NK-92 (cell line): ENCODE measurements around the gene CRADD.
"Not testable (repeated sequence)": the region's sequence is repeated elsewhere in the genome, so short reads cannot be mapped to it uniquely, and the experiment has no call there.

Source experiments
- DNase-seq: peaks from one replicate; lab custom pipeline; 2025; ENCODE audit not compliant: unreplicated experiment; lab: John Stamatoyannopoulos, UW

The CRADD gene

DNA sequence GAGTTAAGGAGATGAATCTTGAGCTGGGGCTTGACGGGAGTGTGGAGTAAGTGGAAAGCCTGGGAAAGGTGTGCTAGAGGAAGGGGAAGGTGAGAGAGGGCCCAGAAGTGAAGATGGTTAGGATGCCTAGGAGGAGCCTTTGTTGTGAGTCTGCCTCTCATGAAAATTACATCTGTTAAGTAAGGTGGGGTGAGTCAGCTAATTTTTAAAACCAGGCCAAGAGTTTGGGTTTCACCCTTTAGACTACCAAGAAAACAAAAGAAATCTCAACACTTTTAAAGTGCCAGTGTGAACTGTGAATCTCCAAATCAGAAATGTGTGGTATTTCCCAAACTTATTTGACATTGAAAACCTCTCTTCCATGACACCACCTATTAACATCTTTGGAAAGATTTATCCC, 185.2 kb downstream of the CRADD start:
- no peak for DNase-seq

DNA sequence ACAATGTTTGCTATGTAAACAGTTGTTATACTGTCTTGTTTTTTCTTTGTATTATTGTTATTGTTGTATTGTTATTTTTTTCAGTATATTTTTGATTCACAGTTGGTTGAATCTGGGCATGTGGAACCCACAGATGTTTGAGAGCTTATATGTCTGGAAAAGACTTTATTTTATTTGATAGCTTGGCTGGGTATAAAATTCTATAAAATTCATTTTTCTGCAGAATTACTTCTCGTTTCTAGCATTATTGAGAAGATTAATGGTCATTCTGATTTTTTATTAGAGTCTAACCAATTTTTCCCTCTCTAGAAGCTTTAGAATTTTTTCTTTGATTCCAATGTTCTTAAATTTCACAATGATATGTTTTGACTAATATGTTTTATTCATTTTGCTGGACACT, 188.6 kb downstream of the CRADD start:
- no peak for DNase-seq

GRCh38 chr12:93868771-93869170, 191.6 kb downstream of the CRADD start:
- no peak for DNase-seq

DNA sequence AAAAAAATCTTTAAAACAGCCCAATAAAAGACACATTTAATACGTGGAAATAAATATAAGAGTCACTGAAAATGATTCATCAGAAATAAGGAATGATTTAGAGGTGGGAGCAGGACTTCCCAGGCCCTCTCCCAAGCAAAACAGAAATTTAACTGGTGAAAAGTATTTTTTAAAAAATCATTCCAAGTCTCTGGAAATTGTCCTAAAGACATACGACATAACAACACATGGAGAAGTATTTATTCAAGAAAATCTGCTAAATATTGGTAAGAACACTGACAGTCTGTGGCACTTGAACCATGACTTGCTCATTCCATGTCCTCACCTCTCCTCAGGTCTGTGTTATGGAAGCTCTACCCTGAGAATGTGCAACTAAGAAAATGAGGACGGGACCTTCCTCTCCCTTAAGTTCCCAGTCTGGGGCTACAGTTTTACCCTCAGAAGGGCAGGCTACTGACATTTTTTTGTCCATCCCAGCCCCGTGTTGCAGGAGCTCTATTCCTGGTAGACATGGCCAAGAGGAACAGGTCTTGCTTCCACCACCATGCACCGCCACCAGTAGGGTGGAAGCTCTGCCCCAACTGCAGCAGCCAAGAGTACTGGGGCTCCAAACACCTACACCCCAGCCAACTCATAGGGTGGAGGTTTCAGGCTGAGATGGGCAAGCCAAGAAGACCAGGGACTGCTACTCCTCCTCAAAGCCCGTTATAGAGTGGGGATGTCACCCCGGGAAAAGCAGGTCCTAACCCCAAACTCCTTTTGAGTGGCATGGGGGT, 193.0 kb downstream of the CRADD start:
- no peak for DNase-seq

DNA sequence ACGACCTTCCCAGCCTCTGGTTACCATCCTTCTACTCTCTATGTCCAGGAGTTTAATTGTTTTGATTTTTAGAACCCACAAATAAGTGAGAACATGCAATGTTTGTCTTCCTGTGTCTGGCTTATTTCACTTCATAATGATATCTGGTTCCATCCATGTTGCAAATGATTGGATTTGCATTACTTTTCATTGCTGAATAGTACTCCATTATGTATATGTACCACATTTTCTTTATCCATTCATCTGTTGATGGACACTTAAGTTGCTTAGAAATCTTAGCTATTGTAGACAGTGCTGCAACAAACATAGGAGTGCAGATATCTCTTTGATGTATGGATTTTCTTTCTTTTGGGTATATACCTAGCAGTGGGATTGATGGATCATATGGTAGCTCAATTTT, 194.4 kb downstream of the CRADD start:
- not testable (repeated sequence) for DNase-seq

GRCh38 chr12:93873561-93873960, 196.4 kb downstream of the CRADD start:
- DNase-seq, result no peak

DNA sequence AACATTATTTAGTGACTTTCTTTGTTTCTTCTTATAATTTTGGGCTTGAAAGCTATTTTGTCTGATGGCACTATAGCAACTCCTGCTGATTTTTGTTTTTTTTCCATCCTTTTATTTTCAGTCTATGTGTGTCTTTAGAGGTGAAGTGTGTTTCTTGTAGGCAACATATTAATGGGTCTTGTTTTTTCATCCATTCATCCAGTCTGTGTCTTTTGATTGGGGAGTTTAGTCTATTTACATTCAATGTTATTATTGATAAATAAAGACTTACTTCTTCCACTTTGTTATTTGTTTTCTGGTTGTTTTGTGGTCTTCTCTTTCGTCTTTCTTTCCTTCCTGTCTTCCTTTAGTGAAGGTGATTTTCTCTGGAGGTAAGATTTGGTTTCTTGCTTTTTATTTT, 198.0 kb downstream of the CRADD start:
- no peak for DNase-seq

- no peak for DNase-seq
Observed at GRCh38 chr12:93876360-93876759, 199.2 kb downstream of the CRADD start.

DNA sequence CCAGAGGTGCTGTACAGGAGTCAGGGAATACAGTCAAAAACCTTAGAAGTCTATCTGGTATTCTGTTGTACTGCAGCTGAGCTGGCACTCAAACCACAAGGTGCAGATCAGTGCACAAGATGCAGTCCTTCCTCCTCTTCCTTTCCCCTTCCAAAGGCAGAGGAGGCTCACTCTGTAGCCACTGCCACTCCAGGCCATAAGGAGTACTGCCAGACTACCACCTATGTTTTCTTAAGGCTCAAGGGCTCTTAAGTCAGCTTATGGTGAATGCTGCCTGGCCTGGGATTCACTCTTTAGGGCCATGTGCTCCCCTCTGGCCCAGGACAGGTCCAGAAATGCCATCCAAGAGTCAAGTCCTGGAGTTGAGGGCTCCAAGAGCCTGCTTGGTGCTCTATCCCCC, 200.3 kb downstream of the CRADD start:
- DNase-seq, result no peak

DNA sequence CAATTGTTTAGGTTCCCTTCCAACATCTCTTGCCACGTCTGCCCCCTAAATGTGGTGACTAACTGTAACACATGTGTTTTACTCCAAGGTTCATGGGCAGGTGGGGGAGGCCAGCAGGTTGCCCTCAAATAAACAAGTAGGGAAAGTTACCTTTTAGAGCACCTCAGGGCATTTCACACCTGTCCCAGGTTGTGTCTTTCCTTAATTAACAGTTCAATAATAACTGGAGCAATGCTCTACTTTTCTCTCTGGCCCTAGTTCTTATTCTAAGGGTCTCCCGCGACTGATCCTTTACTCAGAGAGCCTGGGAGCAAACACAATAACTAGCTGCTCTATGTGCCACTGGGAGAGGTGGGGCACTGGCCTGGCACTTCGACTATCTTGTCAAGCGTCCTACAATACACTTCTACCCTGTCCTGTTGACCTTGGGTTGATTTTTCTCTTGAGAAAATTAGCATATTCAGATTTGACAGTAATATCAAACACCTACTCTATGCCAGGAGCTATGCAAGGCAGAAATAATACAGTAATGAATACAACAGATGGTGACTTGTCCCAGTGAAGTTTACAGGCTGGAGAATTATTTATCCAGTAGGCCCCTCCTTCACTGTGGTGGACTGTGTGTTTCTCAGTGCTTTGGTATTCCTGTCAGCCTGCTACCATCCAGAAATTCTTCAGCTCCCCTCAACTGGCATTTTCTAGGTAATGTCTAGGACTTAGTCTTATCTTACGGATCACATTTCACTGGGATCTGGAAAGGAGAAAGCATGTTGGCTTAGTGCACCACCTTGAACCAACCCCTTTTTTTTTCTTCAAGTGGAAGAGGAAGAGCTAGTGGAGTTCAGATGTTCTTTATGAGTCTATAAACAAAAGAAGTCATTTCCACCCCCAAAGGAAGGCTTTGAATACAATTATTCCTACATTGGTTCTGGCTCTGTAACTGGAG, 202.6 kb downstream of the CRADD start:
- DNase-seq, result no peak

DNA sequence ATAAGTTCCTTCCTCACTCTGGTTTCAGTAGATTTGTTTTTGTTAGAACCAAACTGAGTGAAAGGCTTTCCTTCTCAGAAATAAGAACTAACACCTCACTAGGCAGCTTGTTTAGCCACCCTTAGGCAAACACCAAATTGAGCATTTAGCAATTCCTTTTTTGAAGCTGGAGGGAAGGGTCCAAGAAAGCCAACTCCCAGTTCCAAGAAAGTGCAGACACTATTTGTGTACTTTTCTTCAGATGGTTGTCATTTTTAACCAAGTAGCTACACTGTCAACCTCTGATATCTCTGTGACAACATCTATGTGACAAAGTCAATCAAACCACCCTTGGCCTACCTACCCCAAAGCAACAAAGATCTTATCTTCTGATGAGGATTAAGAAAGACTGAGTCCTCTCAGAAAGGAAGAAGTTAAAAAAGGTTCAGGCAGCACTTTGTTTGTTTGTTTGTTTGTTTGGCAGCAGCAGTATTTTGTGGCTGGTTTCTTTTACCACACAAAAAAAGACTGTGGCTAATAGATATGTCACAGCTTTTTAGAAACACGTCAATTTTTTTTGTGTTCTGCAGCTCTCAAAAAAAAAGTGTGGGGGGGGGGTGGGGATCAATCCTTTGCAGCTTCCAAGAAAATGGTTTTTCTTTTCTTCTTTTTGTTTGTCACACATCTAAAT, 203.8 kb downstream of the CRADD start:
- no peak for DNase-seq

GRCh38 chr12:93882763-93883162, 205.6 kb downstream of the CRADD start:
- DNase-seq, result no peak

DNA sequence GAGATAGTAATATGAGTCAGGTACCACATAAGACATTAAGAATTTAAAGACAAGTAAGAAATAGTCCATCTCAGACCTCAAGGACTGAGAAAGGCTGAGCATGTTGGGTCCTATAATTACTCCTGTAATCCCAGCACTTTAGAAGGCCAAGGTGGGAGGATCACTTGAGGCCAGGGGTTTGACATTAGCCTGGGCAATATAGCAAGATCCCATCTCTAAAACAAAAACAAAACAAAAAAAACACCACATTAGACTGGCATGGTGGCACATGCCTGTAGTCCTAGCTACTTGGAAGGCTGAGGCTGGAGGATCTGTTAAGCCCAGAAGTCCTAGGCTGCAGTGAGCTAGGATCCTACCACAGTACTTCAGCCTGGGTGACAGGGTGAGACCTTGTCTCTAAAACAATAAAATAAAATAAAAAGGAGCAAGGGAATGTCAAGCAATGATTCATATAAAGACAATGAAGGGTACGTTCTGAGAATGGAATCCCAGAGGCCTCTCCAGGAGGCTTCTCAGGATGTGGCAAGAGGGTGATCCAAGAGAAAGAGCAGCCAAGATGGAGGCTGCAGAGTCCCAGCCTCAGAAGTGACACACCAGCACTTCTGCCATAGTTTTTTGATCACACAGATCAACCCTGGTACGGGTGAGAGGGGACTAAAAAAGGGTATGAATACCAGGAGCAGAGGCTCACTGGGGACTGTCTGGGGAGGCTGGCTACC, 206.4 kb downstream of the CRADD start:
- no peak for DNase-seq

DNA sequence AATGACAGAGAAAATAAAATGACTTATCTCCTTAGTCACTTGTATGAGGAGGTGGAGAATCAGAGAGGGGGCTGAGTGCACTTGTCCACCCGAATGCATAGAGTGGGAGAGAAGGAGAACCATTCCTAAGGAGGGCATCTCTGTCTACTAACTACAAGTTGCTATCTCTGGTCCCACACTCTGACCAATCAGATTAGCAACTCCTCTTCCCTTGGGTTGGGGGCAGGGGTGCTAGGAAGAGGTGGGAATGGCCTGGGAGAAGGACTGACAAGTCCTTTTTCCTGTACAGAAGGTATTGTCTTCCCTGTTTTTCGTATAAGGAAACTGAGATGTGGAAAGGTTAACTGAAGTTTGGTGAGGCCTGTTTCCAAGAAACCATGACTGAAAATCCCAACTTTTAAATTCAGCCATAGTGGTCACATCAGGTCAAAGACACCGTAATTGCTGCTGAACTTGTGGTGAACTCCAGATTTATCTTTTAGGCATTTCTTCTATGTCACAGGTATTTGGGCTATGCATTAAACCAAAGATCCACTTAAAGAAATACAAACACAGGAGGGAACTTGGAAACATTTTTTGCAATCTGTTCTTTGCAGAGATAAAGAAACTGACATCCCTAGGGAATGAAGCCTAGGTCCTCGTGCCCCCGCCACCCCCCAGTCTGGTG, 207.8 kb downstream of the CRADD start:
- no peak for DNase-seq

DNA sequence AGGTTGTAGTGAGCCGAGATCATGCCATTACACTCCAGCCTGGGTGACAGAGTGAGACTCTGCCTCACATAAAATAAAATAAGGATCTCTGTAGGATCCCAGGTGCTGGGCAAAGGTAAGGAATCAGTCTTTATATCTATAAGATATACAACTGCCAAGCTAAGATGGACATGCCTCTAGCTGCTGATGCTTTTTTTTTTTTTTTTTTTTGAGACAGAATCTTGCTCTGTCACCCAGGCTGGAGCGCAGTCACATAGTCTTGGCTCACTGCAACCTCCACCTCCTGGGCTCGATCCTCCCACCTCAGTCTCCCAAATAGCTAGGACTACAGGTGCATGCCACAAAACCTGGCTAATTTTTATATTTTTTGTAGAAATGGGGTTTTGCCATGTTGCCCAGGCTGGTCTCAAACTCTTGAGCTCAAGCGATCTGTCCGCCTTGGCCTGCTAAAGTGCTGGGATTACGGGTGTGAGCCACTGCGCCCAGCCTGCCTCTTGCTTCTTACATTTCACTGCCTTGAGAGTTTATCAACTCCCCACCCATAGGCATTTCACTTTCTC, 208.9 kb downstream of the CRADD start:
- not testable (repeated sequence) for DNase-seq

DNA sequence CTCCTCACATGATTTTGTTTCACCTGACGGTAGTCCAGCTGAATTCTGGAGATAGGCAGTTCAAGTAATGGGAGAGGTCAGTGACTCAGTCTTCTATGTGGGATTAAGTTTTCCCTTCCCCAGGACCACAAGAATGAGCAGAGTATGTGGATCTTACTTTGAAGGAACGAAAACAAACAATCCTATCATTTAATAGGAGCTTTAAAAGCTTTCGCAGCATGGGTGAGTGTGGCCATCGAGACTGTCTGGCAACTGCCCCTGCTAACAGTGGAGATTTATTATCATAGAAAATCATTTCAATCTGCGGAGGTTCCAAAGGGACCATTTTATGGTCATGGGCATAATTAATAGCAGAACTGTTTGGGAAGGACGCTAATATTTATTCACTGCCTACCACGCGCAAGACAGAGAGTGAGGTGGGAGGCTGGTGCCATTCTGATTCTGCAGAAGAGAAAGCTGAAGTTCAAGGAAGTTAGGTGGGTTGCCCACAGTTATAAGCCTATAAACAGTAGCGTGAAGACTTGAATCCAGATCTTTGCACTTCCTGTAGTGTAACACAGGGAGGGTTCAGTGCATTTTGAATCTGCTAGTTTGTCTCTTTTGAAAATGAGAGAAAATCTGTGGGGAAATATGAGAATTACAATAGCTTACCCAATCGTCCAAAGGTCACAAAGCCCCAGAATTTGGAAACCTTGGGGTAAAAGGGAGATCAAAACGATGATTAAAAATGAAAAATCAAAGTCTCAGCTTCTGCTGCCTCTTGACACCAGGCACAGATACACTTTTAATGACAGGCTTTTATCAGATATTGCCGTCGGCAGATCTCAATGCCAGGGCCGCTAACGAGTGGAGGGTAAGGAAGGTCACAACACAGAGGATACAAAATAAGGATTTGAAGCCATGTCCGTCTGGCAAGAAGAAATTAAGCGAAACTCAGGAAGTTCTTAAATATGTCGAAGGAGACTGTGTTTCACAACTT, 209.6 kb downstream of the CRADD start:
- no peak for DNase-seq

- DNase-seq, result no peak
Observed at GRCh38 chr12:93888964-93889363, 211.8 kb downstream of the CRADD start.

GRCh38 chr12:93889516-93890212, 212.5 kb downstream of the CRADD start:
- DNase-seq, result no peak
